ENCODE data around the gene H1-8.
"Not testable (repeated sequence)": the region's sequence is repeated elsewhere in the genome, so short reads cannot be mapped to it uniquely, and the experiment has no call there.

H1-8 gene

GRCh38 chr3:129532261-129532660 is 10.7 kb upstream of the H1-8 start:
- no peak for DNase-seq (ENCODE audit: low read depth, low spot score)
- Histone ChIP-seq H3K27me3 (ENCODE audit: control insufficient read depth, insufficient read depth, low read length) (no peaks in the 10 kb centered on the region), H3K9me3 (ENCODE audit: control insufficient read depth, insufficient read depth, low read length) (no peaks in the 10 kb centered on the region), H3K4me1 (ENCODE audit: control insufficient read depth, insufficient read depth, low read length) (peaks cover 5% of the 10 kb centered on the region), H3K4me3 (ENCODE audit: low read length) (no peak overlapping the region), H3K36me3 (ENCODE audit: control insufficient read depth, insufficient read depth, low read length) (no peaks in the 10 kb centered on the region), H3K27ac (ENCODE audit: low read length) (no peak overlapping the region)
- no CpG with 5 or more reads among the region's 20 CpGs for WGBS (ENCODE audit: insufficient coverage, insufficient read length)

- Histone ChIP-seq H3K27ac (ENCODE audit: low read length) (no peak overlapping the region), H3K4me3 (ENCODE audit: low read length) (no peak overlapping the region), H3K4me1 (ENCODE audit: control insufficient read depth, insufficient read depth, low read length) (peaks cover 5% of the 10 kb centered on the region), H3K9me3 (ENCODE audit: control insufficient read depth, insufficient read depth, low read length) (no peaks in the 10 kb centered on the region), H3K36me3 (ENCODE audit: control insufficient read depth, insufficient read depth, low read length) (no peaks in the 10 kb centered on the region), H3K27me3 (ENCODE audit: control insufficient read depth, insufficient read depth, low read length) (no peaks in the 10 kb centered on the region)
- no CpG with 5 or more reads among the region's 16 CpGs for WGBS (ENCODE audit: insufficient coverage, insufficient read length)
- no peak for DNase-seq (ENCODE audit: low read depth, low spot score)
Observed at GRCh38 chr3:129533406-129533805, 9.6 kb upstream of the H1-8 start.

- H3K27me3 ChIP-seq (ENCODE audit: control insufficient read depth, insufficient read depth, low read length) = no peaks in the 10 kb centered on the region
- DNase-seq (ENCODE audit: low read depth, low spot score) = no peak
- no CpG with 5 or more reads among the region's 4 CpGs for WGBS (ENCODE audit: insufficient coverage, insufficient read length)
- no peak overlapping the region for H3K27ac ChIP-seq (ENCODE audit: low read length)
- H3K4me3 ChIP-seq (ENCODE audit: low read length) = no peak overlapping the region
- H3K9me3 ChIP-seq (ENCODE audit: control insufficient read depth, insufficient read depth, low read length) = no peaks in the 10 kb centered on the region
- H3K4me1 ChIP-seq (ENCODE audit: control insufficient read depth, insufficient read depth, low read length) = peaks cover 7% of the 10 kb centered on the region
- no peaks in the 10 kb centered on the region for H3K36me3 ChIP-seq (ENCODE audit: control insufficient read depth, insufficient read depth, low read length)
Observed at GRCh38 chr3:129534428-129535027, 8.4 kb upstream of the H1-8 start.

- Histone ChIP-seq H3K4me3 (ENCODE audit: low read length) (no peak overlapping the region), H3K36me3 (ENCODE audit: control insufficient read depth, insufficient read depth, low read length) (no peaks in the 10 kb centered on the region), H3K27ac (ENCODE audit: low read length) (no peak overlapping the region), H3K9me3 (ENCODE audit: control insufficient read depth, insufficient read depth, low read length) (no peaks in the 10 kb centered on the region), H3K4me1 (ENCODE audit: control insufficient read depth, insufficient read depth, low read length) (peaks cover 9% of the 10 kb centered on the region), H3K27me3 (ENCODE audit: control insufficient read depth, insufficient read depth, low read length) (no peaks in the 10 kb centered on the region)
- no peak for DNase-seq (ENCODE audit: low read depth, low spot score)
- WGBS (ENCODE audit: insufficient coverage, insufficient read length) = no CpG with 5 or more reads among the region's 1 CpG
Observed at GRCh38 chr3:129535075-129535474, 7.9 kb upstream of the H1-8 start.

GRCh38 chr3:129536374-129536667 is 6.7 kb upstream of the H1-8 start:
- H3K4me3 ChIP-seq (ENCODE audit: low read length) = no peak overlapping the region
- no CpG with 5 or more reads among the region's 2 CpGs for WGBS (ENCODE audit: insufficient coverage, insufficient read length)
- H3K36me3 ChIP-seq (ENCODE audit: control insufficient read depth, insufficient read depth, low read length) = no peaks in the 10 kb centered on the region
- no peaks in the 10 kb centered on the region for H3K27me3 ChIP-seq (ENCODE audit: control insufficient read depth, insufficient read depth, low read length)
- 0 out of 2 replicates have a peak, but pooled peaks cover 6% of the 10 kb centered on the region for H3K4me1 ChIP-seq (ENCODE audit: control insufficient read depth, insufficient read depth, low read length)
- no peak overlapping the region for H3K27ac ChIP-seq (ENCODE audit: low read length)
- no peaks in the 10 kb centered on the region for H3K9me3 ChIP-seq (ENCODE audit: control insufficient read depth, insufficient read depth, low read length)
- DNase-seq (ENCODE audit: low read depth, low spot score) = no peak

- H3K36me3 ChIP-seq (ENCODE audit: control insufficient read depth, insufficient read depth, low read length) = no peaks in the 10 kb centered on the region
- no peak overlapping the region for H3K27ac ChIP-seq (ENCODE audit: low read length)
- no peaks in the 10 kb centered on the region for H3K27me3 ChIP-seq (ENCODE audit: control insufficient read depth, insufficient read depth, low read length)
- DNase-seq (ENCODE audit: low read depth, low spot score) = no peak
- no peaks in the 10 kb centered on the region for H3K9me3 ChIP-seq (ENCODE audit: control insufficient read depth, insufficient read depth, low read length)
- 0 out of 2 replicates have a peak, but pooled peaks cover 6% of the 10 kb centered on the region for H3K4me1 ChIP-seq (ENCODE audit: control insufficient read depth, insufficient read depth, low read length)
- WGBS (ENCODE audit: insufficient coverage, insufficient read length) = no CpG with 5 or more reads among the region's 3 CpGs
- no peak overlapping the region for H3K4me3 ChIP-seq (ENCODE audit: low read length)
Observed at GRCh38 chr3:129536804-129537203, 6.2 kb upstream of the H1-8 start.

- no CpG with 5 or more reads among the region's 8 CpGs for WGBS (ENCODE audit: insufficient coverage, insufficient read length)
- H3K4me3 ChIP-seq (ENCODE audit: low read length) = no peak overlapping the region
- no peaks in the 10 kb centered on the region for H3K27me3 ChIP-seq (ENCODE audit: control insufficient read depth, insufficient read depth, low read length)
- DNase-seq (ENCODE audit: low read depth, low spot score) = no peak
- no peaks in the 10 kb centered on the region for H3K36me3 ChIP-seq (ENCODE audit: control insufficient read depth, insufficient read depth, low read length)
- no peak overlapping the region for H3K27ac ChIP-seq (ENCODE audit: low read length)
- H3K4me1 ChIP-seq (ENCODE audit: control insufficient read depth, insufficient read depth, low read length) = 0 out of 2 replicates have a peak, but pooled peaks cover 6% of the 10 kb centered on the region
- H3K9me3 ChIP-seq (ENCODE audit: control insufficient read depth, insufficient read depth, low read length) = no peaks in the 10 kb centered on the region
Observed at GRCh38 chr3:129539206-129539605, 3.8 kb upstream of the H1-8 start.

- DNase-seq (ENCODE audit: low read depth, low spot score) = no peak
- Histone ChIP-seq H3K36me3 (ENCODE audit: control insufficient read depth, insufficient read depth, low read length) (no peaks in the 10 kb centered on the region), H3K4me1 (ENCODE audit: control insufficient read depth, insufficient read depth, low read length) (0 out of 2 replicates have a peak, but pooled peaks cover 6% of the 10 kb centered on the region), H3K9me3 (ENCODE audit: control insufficient read depth, insufficient read depth, low read length) (no peaks in the 10 kb centered on the region), H3K27me3 (ENCODE audit: control insufficient read depth, insufficient read depth, low read length) (no peaks in the 10 kb centered on the region), H3K27ac (ENCODE audit: low read length) (no peak overlapping the region), H3K4me3 (ENCODE audit: low read length) (no peak overlapping the region)
- WGBS (ENCODE audit: insufficient coverage, insufficient read length) = no CpG with 5 or more reads among the region's 11 CpGs
Observed at GRCh38 chr3:129540776-129541516, 2.0 kb upstream of the H1-8 start.

GRCh38 chr3:129542747-129543146 is 228 bp upstream of the H1-8 start:
- H3K9me3 ChIP-seq (ENCODE audit: control insufficient read depth, insufficient read depth, low read length) = no peaks in the 10 kb centered on the region
- H3K4me3 ChIP-seq (ENCODE audit: low read length) = no peak overlapping the region
- DNase-seq (ENCODE audit: low read depth, low spot score) = no peak
- H3K27ac ChIP-seq (ENCODE audit: low read length) = no peak overlapping the region
- 0 out of 2 replicates have a peak, but pooled peaks cover 4% of the 10 kb centered on the region for H3K4me1 ChIP-seq (ENCODE audit: control insufficient read depth, insufficient read depth, low read length)
- no peaks in the 10 kb centered on the region for H3K27me3 ChIP-seq (ENCODE audit: control insufficient read depth, insufficient read depth, low read length)
- H3K36me3 ChIP-seq (ENCODE audit: control insufficient read depth, insufficient read depth, low read length) = no peaks in the 10 kb centered on the region
- WGBS (ENCODE audit: insufficient coverage, insufficient read length) = no CpG with 5 or more reads among the region's 5 CpGs

GRCh38 chr3:129543999-129544398 is 1.0 kb downstream of the H1-8 start:
- Histone ChIP-seq H3K36me3 (ENCODE audit: control insufficient read depth, insufficient read depth, low read length) (no peaks in the 10 kb centered on the region), H3K4me3 (ENCODE audit: low read length) (no peak overlapping the region), H3K27ac (ENCODE audit: low read length) (no peak overlapping the region), H3K9me3 (ENCODE audit: control insufficient read depth, insufficient read depth, low read length) (no peaks in the 10 kb centered on the region), H3K4me1 (ENCODE audit: control insufficient read depth, insufficient read depth, low read length) (0 out of 2 replicates have a peak, but pooled peaks cover 4% of the 10 kb centered on the region), H3K27me3 (ENCODE audit: control insufficient read depth, insufficient read depth, low read length) (no peaks in the 10 kb centered on the region)
- DNase-seq (ENCODE audit: low read depth, low spot score) = no peak
- WGBS (ENCODE audit: insufficient coverage, insufficient read length) = no CpG with 5 or more reads among the region's 9 CpGs

GRCh38 chr3:129545951-129546350 is 3.0 kb downstream of the H1-8 start:
- H3K4me1 ChIP-seq (ENCODE audit: control insufficient read depth, insufficient read depth, low read length); H3K4me3 ChIP-seq (ENCODE audit: low read length); H3K36me3 ChIP-seq (ENCODE audit: control insufficient read depth, insufficient read depth, low read length); H3K27me3 ChIP-seq (ENCODE audit: control insufficient read depth, insufficient read depth, low read length); H3K27ac ChIP-seq (ENCODE audit: low read length); H3K9me3 ChIP-seq (ENCODE audit: control insufficient read depth, insufficient read depth, low read length); DNase-seq (ENCODE audit: low read depth, low spot score): not testable (repeated sequence)
- no CpG with 5 or more reads among the region's 3 CpGs for WGBS (ENCODE audit: insufficient coverage, insufficient read length)

Data from iPS DF 6.9 (cell line).